HepG2 (cell line): ENCODE measurements around the gene DROSHA. TPM values are rescaled to one million over a fixed set of nuclear protein-coding genes. Genes with fewer than 3 reads are reported as not detected.

Experiments
- ATAC-seq: fragments of 200-7000 bp; cut with Tn5 transposase; 3 replicates; pipeline ENCODE4 v1.9.1; 2020; ENCODE audit warnings: mild to moderate bottlenecking, moderate library complexity
- BruUV-seq: library from RNA; stranded (reverse); fragments of 400-500 nt; replicated peaks from 2 replicates; lab custom pipeline; 2021; lab: Mats Ljungman, UMichigan
- CTCF ChIA-PET: fragments of 300-600 bp; formaldehyde crosslinking; extraction: SDS; loops from one replicate; lab custom pipeline; 2021; ENCODE audit warnings: low total read pairs, inconsistent platforms, low intra/inter-chr PET ratio; lab: Yijun Ruan, JAX
- POLR2A ChIA-PET: fragments of 350-600 bp; sonication (Branson Sonifier 250); formaldehyde crosslinking; loops from one replicate; lab custom pipeline; 2020; ENCODE audit warnings: antibody characterized with exemption, inconsistent platforms; lab: Yijun Ruan, JAX
- DNase-seq: peaks from one replicate; pipeline ENCODE4 v3.0.0-alpha.2; 2015; ENCODE audit warnings: low spot score
- FAIRE-seq: peaks from 3 replicates; lab custom pipeline; 2011; peaks lifted over from hg19 to GRCh38; lab: Jason Lieb, UNC
- H2AFZ ChIP-seq: one replicate; pipeline ENCODE4 v1.6.1; 2011; ENCODE audit warnings: low read length, inconsistent platforms
- H3K27ac ChIP-seq: fragments of 300-600 bp; 3 replicates; pipeline ENCODE4 v1.8.0; 2011; ENCODE audit warnings: mixed run types, mild to moderate bottlenecking, mixed read lengths, low read length, inconsistent platforms; ENCODE audit not compliant: insufficient read depth; ENCODE audit errors: extremely low read length
- H3K27me3 ChIP-seq, 2 experiments: fragments of 200-600 bp in 1 of 2; 2 replicates in 1 of 2; 3 replicates in 1 of 2; pipeline versions ENCODE4 v1.6.0 to v1.8.0; 2011; ENCODE audit warnings: low read length in 2 of 2, mild to moderate bottlenecking in 2 of 2, moderate library complexity in 2 of 2, inconsistent platforms in 1 of 2; ENCODE audit not compliant: insufficient read depth in 2 of 2, control insufficient read depth in 1 of 2
- H3K36me3 ChIP-seq, 2 experiments: fragments of 200-600 bp in 1 of 2; replicated peaks in 1 of 2; 2 replicates in 1 of 2; 3 replicates in 1 of 2; pipeline versions ENCODE4 v1.5.1 to v1.8.0; 2011; ENCODE audit warnings: low read length in 2 of 2, inconsistent platforms in 1 of 2; ENCODE audit not compliant: insufficient read depth in 2 of 2, control insufficient read depth in 1 of 2
- H3K4me1 ChIP-seq: 2 replicates; pipeline ENCODE4 v1.5.1; 2012; ENCODE audit warnings: low read length, inconsistent platforms; ENCODE audit not compliant: insufficient read depth
- H3K4me2 ChIP-seq: 2 replicates; pipeline ENCODE4 v1.6.0; 2011; ENCODE audit warnings: low read depth, low read length, inconsistent platforms
- H3K4me3 ChIP-seq, 3 experiments: fragments of 200-600 bp in 1 of 3; sonication (generic), shearing (Covaris generic) in 1 of 3; replicated peaks in 1 of 3; 2 replicates each; pipeline ENCODE4 v1.5.1; 2011 to 2016; ENCODE audit warnings: low read length in 3 of 3, inconsistent platforms in 2 of 3, low read depth in 2 of 3, mild to moderate bottlenecking in 2 of 3, control low read depth in 1 of 3, mixed read lengths in 1 of 3; ENCODE audit not compliant: insufficient read depth in 1 of 3
- H3K79me2 ChIP-seq: one replicate; pipeline ENCODE4 v1.6.1; 2011; ENCODE audit warnings: low read length, inconsistent platforms; ENCODE audit not compliant: insufficient read depth
- H3K9ac ChIP-seq: 2 replicates; pipeline ENCODE4 v1.6.0; 2011; ENCODE audit warnings: mild to moderate bottlenecking, low read depth, low read length, inconsistent platforms; ENCODE audit not compliant: insufficient read depth
- H3K9me3 ChIP-seq: 2 replicates; pipeline ENCODE4 v1.5.1; 2012; ENCODE audit warnings: mild to moderate bottlenecking, low read length
- H4K20me1 ChIP-seq: 2 replicates; pipeline ENCODE4 v1.6.0; 2011; ENCODE audit warnings: inconsistent platforms, mild to moderate bottlenecking, low read length, moderate library complexity; ENCODE audit not compliant: insufficient read depth
- AHR ChIP-seq: IDR thresholded peaks from 2 replicates; pipeline ENCODE4 v1.6.1; 2018; ENCODE audit warnings: missing genetic modification reagents, missing compliant biosample characterization
- GABPA ChIP-seq, 2 experiments: IDR thresholded peaks; 2 replicates each; pipeline ENCODE4 v1.6.1; 2011 to 2016; ENCODE audit warnings: low read depth in 2 of 2, low read length in 1 of 2, missing biosample characterization in 1 of 2, missing genetic modification characterization in 1 of 2
- HNRNPL ChIP-seq: fragments of 200-400 bp; formaldehyde crosslinking; IDR thresholded peaks from 2 replicates; pipeline ENCODE4 v1.6.1; 2017; ENCODE audit warnings: mild to moderate bottlenecking, low read depth, low read length
- KIAA2018 ChIP-seq: sonication (generic); formaldehyde crosslinking; IDR thresholded peaks from 2 replicates; pipeline ENCODE4 v1.5.0; 2020; ENCODE audit warnings: mild to moderate bottlenecking, missing genetic modification reagents, borderline replicate concordance
- MBD4 ChIP-seq: IDR thresholded peaks from 2 replicates; pipeline ENCODE4 v1.6.1; 2012; ENCODE audit warnings: low read length, inconsistent platforms, borderline replicate concordance
- NFYB ChIP-seq: sonication (generic); formaldehyde crosslinking; IDR thresholded peaks from 2 replicates; pipeline ENCODE4 v1.4.0; 2020; ENCODE audit warnings: missing genetic modification reagents
- REXO4 ChIP-seq: sonication (generic); formaldehyde crosslinking; IDR thresholded peaks from 2 replicates; pipeline ENCODE4 v1.8.0; 2022; ENCODE audit warnings: missing genetic modification reagents, mild to moderate bottlenecking, borderline replicate concordance
- SMAD9 ChIP-seq: sonication (generic); formaldehyde crosslinking; IDR thresholded peaks from 2 replicates; pipeline ENCODE4 v1.5.1; 2020; ENCODE audit warnings: mild to moderate bottlenecking, missing genetic modification reagents
- ZBTB20 ChIP-seq: sonication (generic); formaldehyde crosslinking; IDR thresholded peaks from 2 replicates; pipeline ENCODE4 v1.8.1; 2023; ENCODE audit warnings: missing genetic modification reagents, low read depth, mild to moderate bottlenecking, borderline replicate concordance
- ZBTB46 ChIP-seq: sonication (generic); formaldehyde crosslinking; IDR thresholded peaks from 2 replicates; pipeline ENCODE4 v1.4.0; 2020; ENCODE audit warnings: mild to moderate bottlenecking, missing genetic modification reagents, borderline replicate concordance
- ZBTB8A ChIP-seq: sonication (generic); formaldehyde crosslinking; IDR thresholded peaks from 2 replicates; pipeline ENCODE4 v1.4.0; 2020; ENCODE audit warnings: mild to moderate bottlenecking, low read depth, missing genetic modification reagents, borderline replicate concordance
- ZNF503 ChIP-seq: sonication (generic); formaldehyde crosslinking; IDR thresholded peaks from 2 replicates; pipeline ENCODE4 v1.4.0; 2020; ENCODE audit warnings: missing genetic modification reagents
- ZNF720 ChIP-seq: sonication (generic); formaldehyde crosslinking; IDR thresholded peaks from 2 replicates; pipeline ENCODE4 v1.4.0; 2020; ENCODE audit warnings: missing genetic modification reagents
- ZNF83 ChIP-seq: sonication (generic); formaldehyde crosslinking; IDR thresholded peaks from 2 replicates; pipeline ENCODE4 v1.4.0; 2020; ENCODE audit warnings: missing genetic modification reagents, mild to moderate bottlenecking, borderline replicate concordance
- WGBS: methylation state at CpG from one replicate; pipeline ENCODE4 v1.1.6; 2017; ENCODE audit warnings: low lambda C conversion rate; 5-methylcytosine and 5-hydroxymethylcytosine counted together
- in situ Hi-C: cut with HindIII; loops from 2 replicates; pipeline ENCODE4 v1.10.0; 2017; ENCODE audit warnings: low pct_unique_long_range_greater_than_20kb; ENCODE audit not compliant: extremely low pct_ligation_motif_present
- intact Hi-C: fragments of 100-400 bp; cut with micrococcal nuclease; formaldehyde crosslinking; loops from one replicate; pipeline ENCODE4 v1.10.0; 2022; ENCODE audit not compliant: unreplicated experiment
- polyA plus RNA-seq, 8 experiments: library from polyadenylated mRNA; depleted of rRNA in 3 of 8; stranded (reverse) in 7 of 8; unstranded in 1 of 8; fragments of >200 nt; fragmentation: Illumina TruSeq in 4 of 8; extraction: Trizol in 4 of 8; gene quantifications; 2 replicates each; pipeline versions ENCODE4 v1.2.1 to v1.2.3, GENCODE V29; 2011 to 2016; ENCODE audit warnings: low read depth in 4 of 8, missing spikeins in 1 of 8, mixed read lengths in 1 of 8; ENCODE audit not compliant: insufficient read depth in 1 of 8
- total RNA-seq, 5 experiments: library from RNA; depleted of rRNA; stranded (reverse); fragments of >200 nt; fragmentation: Illumina TruSeq; extraction: Trizol; gene quantifications; 2 replicates each; pipeline ENCODE4 v1.2.3, GENCODE V29; 2016; ENCODE audit warnings: low read depth in 1 of 5

The DROSHA gene
- total and polyA plus RNA-seq, 2 of the 13 experiments (the other 11 are each of a cell fraction or from before 2014, with no cell fraction given), result 22.3 to 29.4 TPM

GRCh38 chr5:31393126-31393525, 138.8 kb downstream of the DROSHA start:
- no peak for FAIRE-seq
- 83% methylated on average over 6 of the region's 6 CpGs for WGBS
- no TSS peak for BruUV-seq
- TF ChIP-seq ZBTB8A (CRISPR knock-in tag), result no peak
- TF ChIP-seq ZNF720 (CRISPR knock-in tag), result no peak
- no peak for TF ChIP-seq HNRNPL
- TF ChIP-seq ZNF83 (CRISPR knock-in tag), result no peak
- no peak for TF ChIP-seq ZNF503 (CRISPR knock-in tag)
- TF ChIP-seq REXO4, result no peak
- no peak for TF ChIP-seq SMAD9
- no peak for TF ChIP-seq GABPA (IDR thresholded peaks at IDR 0.05; ENCODE audit: low read depth, low read length)
- TF ChIP-seq GABPA (CRISPR knock-in tag; IDR thresholded peaks at IDR 0.05; ENCODE audit: low read depth), result no peak
- TF ChIP-seq NFYB (CRISPR knock-in tag), result no peak
- no peak for TF ChIP-seq AHR (CRISPR knock-in tag)
- no peak for TF ChIP-seq KIAA2018 (CRISPR knock-in tag)
- TF ChIP-seq ZBTB46, result no peak
- no peak for TF ChIP-seq ZBTB20 (CRISPR knock-in tag)
- no peak for TF ChIP-seq MBD4

More at GRCh38 chr5:31393126-31393525, 138.8 kb downstream of the DROSHA start:
- POLR2A ChIA-PET, result no interaction called here
- Histone ChIP-seq H4K20me1 (no peaks in the 10 kb centered on the region), H3K4me3 (no peak overlapping the region), H3K27me3 (no peaks in the 10 kb centered on the region; a peak in 1 of 5 replicates), H3K9ac (no peak overlapping the region), H3K27ac (no peak overlapping the region), H3K36me3 (no peaks in the 10 kb centered on the region), H2AFZ (no peak overlapping the region), H3K4me1 (no peaks in the 10 kb centered on the region), H3K4me2 (no peak overlapping the region), H3K9me3 (no peaks in the 10 kb centered on the region), H3K79me2 (no peaks in the 10 kb centered on the region)
- ATAC-seq (no peak), DNase-seq (no peak)
- CTCF ChIA-PET, result no interaction called here
- intact Hi-C loops, result no loop called here
- in situ Hi-C loops, result no loop called here
